ENCODE data around the gene RPL14.

DNA sequence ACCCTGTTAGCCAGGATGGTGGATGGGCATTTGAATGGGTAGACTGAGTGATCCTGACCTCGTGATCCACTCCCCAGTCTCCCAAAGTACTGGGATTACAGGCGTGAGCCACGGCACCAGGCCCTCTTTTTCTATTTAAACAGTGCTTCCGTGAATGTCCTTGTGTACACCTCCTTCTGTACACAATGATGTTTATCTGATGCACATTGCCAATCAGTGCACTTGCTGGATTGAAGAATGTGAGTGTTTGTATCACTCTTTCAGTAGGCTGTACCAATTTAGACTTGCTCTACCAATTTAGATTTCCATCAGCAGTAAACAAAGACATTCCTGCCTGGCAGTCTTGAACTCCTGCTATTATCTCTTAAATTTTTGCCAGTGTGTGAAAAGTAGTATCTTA is 10.9 kb downstream of the RPL14 start:
- TF ChIP-seq, protein P1, sequence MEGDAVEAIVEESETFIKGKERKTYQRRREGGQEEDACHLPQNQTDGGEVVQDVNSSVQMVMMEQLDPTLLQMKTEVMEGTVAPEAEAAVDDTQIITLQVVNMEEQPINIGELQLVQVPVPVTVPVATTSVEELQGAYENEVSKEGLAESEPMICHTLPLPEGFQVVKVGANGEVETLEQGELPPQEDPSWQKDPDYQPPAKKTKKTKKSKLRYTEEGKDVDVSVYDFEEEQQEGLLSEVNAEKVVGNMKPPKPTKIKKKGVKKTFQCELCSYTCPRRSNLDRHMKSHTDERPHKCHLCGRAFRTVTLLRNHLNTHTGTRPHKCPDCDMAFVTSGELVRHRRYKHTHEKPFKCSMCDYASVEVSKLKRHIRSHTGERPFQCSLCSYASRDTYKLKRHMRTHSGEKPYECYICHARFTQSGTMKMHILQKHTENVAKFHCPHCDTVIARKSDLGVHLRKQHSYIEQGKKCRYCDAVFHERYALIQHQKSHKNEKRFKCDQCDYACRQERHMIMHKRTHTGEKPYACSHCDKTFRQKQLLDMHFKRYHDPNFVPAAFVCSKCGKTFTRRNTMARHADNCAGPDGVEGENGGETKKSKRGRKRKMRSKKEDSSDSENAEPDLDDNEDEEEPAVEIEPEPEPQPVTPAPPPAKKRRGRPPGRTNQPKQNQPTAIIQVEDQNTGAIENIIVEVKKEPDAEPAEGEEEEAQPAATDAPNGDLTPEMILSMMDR (IDR thresholded peaks at IDR 0.05 in 4 of 5, conservative IDR thresholded peaks at IDR 0.05 in 1 of 5) = no peak
- TF ChIP-seq POLR2A (IDR thresholded peaks at IDR 0.05) = no peak
